Fibroblast of upper back skin (primary cell): ENCODE measurements around the gene GRID2.
"Not testable (repeated sequence)": the region's sequence is repeated elsewhere in the genome, so short reads cannot be mapped to it uniquely, and the experiment has no call there.

Experiments
- DNase-seq: peaks from one replicate; pipeline ENCODE4 v3.0.0-alpha.2; 2013

The GRID2 gene

DNA sequence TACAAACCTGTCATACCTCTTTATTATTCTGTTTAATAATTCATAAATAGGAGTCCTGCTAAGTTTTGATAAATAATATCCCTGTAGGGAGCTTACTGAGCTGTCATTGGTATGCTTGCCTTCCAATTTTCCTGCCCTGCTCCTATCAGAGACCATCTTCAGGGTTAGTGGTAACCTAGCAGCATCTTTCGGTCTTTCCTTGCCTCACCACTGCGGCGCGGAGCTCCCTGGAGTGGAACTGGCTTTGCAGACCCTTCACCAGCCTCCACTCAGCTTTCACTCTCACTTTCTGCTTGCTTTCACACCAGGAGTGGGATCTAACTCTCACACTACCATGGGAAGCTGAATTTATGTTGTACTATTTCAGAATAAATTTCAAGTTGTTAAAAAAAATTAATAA is 1043.1 kb downstream of the GRID2 start:
- no peak for DNase-seq

- no peak for DNase-seq
These were observed 1045.1 kb downstream of the GRID2 start for GRCh38 chr4:93348896-93349295.

GRCh38 chr4:93351846-93352245 is 1048.1 kb downstream of the GRID2 start:
- no peak for DNase-seq

DNA sequence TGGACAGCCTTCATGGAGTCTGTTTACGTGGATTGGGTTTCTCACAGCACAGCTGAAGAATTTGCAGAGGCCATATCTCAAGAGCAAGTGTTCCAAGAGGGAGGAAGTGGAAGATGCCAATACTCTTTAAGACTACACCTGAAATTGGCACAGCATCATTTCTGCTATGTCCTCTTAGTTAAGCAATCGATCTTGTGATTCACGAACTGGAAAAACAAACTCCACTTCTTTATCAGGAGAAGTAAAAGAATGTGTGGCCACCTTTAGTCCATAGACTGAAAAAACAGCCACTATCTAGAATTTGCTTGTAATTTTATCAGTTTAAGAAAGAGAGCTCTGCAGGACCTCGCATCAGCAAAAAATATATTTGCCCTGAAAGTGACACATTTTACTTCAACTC is 1051.6 kb downstream of the GRID2 start:
- DNase-seq = no peak

DNA sequence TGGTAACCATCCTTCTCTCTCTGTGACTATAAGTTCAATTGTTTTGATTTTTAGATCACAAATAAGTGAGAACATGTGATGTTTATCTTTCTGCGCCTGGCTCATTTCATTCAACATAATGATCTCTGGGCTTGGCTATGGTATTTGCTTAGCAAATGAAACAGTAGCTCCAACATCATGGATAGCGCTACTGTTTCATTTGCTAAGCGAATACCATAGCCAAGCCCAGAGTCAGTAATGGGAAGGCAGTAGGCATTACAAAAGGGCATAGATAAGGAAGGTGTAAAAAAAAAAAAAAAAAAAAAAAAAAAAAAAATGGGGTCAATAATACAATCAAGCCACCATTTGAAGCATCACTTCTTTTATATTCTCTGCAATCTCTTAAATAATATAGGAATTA is 1055.8 kb downstream of the GRID2 start:
- DNase-seq = no peak

- not testable (repeated sequence) for DNase-seq
These were observed 1062.5 kb downstream of the GRID2 start for GRCh38 chr4:93366169-93366755.

- DNase-seq = no peak
These were observed 1065.2 kb downstream of the GRID2 start for GRCh38 chr4:93368968-93369367.

- DNase-seq = no peak
These were observed 1066.5 kb downstream of the GRID2 start for GRCh38 chr4:93370256-93370655.

GRCh38 chr4:93373893-93374860 is 1070.4 kb downstream of the GRID2 start:
- peak; percentile 35 for DNase-seq

- peak; percentile 39 for DNase-seq
These were observed 1080.5 kb downstream of the GRID2 start for GRCh38 chr4:93384241-93384640.

DNA sequence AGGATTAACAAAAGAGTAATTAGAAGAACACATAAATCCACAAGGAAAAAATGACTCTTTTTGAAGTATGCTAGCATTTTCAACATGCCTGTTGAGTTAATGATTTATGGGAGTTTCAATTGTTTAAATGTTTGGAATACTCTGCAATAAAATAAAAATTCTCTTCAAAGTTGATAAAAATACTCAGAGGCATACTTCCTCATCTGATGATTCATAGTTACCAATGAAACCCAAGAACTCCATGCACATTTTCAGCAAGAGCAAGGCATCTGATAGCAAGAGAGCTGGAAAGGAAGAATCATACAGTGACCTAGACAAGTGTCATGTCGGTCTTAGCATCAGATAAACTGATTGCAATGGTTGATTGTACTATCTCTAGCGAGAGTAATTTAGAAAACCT is 1081.1 kb downstream of the GRID2 start:
- peak; percentile 71 for DNase-seq

DNA sequence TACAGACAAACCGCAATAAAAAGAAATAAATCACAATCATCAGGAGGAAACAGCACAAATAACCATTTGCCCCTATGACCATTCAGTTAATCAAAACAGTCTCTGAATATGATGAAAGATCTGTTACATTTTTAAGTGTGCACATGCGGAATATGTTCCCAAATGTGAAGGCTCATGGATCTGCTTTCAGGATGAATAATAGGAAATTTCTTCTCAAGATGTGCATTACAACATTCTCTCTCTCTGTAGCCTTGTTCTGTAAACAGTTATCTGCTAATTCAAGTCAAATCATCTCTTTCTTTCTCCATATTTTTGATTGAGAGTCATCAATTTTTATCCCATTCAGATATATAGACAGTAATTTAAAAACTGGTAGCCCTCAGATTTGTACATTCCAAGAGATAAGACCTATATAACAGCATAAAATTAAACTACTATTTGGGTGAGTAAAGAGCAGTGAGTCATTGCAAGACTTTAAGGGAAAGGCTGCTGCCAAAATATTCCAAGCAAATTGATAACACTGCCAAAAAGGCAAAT is 1090.8 kb downstream of the GRID2 start:
- DNase-seq = peak; percentile 83

- peak; percentile 84 for DNase-seq
These were observed 1092.5 kb downstream of the GRID2 start for GRCh38 chr4:93396272-93396671.

DNA sequence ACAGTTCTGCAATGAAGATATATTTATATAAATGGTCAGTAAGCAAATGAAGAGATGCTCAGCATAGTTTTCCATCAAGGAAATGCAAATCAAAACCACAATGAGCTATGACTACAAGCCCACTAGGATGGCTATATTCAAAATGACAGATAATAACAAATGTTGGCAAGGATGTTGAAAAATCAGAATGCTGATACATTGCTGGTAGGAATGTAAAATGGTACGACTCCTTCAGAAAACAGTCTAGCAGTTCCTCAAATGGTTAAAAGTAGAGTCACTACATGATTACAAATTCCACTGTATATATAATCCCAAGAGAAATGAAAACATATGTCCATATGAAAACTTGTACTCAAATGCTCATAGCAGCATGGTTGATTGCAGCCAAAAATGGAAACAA is 1099.8 kb downstream of the GRID2 start:
- DNase-seq = peak; percentile 64

GRCh38 chr4:93407493-93408275 is 1103.9 kb downstream of the GRID2 start:
- DNase-seq = no peak

DNA sequence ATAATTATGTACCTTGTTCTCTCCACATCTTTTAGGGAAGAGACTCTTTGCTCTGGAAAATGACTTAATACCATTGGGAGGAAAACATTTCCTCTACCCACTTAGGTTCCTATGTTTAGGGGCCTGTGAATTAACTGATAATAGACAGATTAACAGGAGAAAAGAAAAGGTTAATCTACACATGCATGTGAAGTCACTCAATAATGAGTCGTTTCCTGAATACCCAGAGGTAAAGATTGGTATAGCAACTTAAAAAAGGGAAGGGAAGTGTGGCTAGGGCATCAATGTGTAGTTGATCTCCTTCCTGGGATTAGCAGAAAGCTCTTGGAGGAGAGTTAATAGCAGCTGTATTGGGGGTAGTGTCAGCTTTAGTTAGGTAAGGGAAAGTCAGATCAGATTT is 1105.3 kb downstream of the GRID2 start:
- no peak for DNase-seq

GRCh38 chr4:93414041-93414550 is 1110.3 kb downstream of the GRID2 start:
- no peak for DNase-seq

DNA sequence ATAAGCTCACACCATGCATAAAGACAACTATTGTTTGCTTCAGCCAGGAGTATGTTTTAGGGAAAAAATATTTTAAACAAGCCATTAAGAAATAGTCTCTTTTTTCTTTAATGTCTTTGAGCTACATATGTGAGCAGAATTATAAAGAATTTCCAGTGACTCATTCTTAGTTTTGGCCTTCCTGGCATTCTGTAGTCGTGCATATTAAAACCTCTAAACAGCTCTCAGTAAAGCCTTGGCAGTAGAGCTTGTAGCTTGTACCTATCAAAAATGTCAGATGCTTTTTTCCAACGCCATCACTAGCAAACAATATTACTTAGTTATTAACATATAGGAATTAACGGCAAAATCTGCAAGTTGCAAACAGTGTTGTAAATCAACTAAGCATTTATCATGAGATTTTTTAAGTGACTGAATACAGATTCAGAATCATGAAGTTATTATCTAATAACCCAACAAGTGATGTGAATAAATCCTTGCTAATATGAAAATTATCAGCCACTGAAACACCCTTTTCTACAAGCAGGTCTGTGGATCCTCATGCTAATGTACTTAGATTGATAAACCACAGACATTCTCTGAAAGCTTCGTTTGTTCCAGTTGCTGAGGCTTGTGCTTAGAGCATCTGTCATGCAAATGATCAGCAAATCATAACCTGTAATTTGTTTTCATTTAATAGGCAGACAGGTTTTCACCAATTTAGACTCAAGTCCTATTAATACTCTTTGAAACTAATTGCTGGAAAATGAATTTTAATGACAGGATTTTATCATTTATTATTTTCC is 1112.8 kb downstream of the GRID2 start:
- DNase-seq = peak; percentile 38

DNA sequence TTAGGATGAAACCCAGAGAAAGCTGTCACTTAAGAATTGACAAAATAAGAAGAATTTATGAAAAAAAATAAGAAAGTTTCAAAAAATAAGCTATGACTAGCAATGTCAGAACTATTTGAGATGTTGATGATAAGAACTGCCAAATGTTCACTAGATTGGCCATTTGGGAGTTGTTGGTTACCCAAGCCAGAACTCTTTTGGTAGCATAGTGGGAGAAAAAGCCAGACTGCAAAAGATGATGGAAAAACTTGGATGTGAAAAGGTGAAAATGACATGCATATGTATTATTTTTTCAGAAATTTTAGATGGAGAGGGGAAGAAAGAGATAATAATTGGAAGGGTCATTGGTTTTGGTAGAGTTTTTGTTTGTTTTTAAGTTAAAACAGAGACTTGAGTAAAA is 1127.6 kb downstream of the GRID2 start:
- DNase-seq = no peak

DNA sequence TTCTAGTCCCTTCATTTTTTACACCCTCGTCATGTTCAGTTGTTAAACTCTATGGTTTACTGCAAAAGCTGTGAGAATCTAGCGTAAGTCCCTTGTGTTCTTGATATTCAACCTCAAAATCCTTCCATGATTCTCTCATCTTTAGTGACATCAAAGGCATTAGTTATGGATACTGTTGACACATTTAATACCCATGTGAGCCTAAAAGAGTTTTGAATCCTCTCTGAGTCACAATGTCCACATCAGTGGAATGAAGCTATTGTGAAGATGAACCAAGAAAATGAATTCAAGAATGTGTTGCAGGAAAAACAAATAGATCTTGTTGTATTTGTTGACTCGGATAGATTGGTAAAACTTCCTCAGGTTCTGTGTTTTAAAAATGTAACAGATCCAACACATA is 1130.1 kb downstream of the GRID2 start:
- no peak for DNase-seq

GRCh38 chr4:93436000-93436626 is 1132.3 kb downstream of the GRID2 start:
- no peak for DNase-seq

- DNase-seq = no peak
These were observed 1134.2 kb downstream of the GRID2 start for GRCh38 chr4:93437991-93438390.
